ENCODE results near the gene PRMT1. TPM values are rescaled to one million over a fixed set of nuclear protein-coding genes. Genes with fewer than 3 reads are reported as not detected.
A peak's percentile ranks its signal among the peaks of the same experiment; 100 is the strongest.

PRMT1 gene
- total RNA-seq, 1 experiment from 2014 or later = 505 TPM

DNA sequence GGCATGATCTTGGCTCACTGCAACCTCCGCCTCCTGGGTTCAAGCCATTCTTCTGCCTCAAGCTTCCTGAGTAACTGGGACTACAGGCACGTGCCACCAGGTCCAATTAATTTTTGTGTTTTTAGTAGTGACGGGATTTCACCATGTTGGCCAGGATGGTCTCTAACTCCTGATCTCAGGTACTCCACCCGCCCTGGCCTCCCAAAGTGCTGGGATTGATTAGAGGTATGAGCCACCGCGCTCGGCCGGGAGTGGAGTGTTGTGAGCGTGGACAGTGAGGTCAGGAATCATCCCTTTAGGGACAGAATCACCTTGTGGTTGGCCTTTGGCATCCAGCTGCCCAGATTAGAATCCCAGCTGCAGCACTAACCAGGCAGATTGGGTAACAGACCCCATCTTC is 47.4 kb upstream of the PRMT1 start:
- Histone ChIP-seq H3K56ac (ENCODE audit: insufficient read length, low read depth, low read length) (no peak overlapping the region), H2BK12ac (ENCODE audit: insufficient read length, low read depth, low read length) (no peak overlapping the region), H3K18ac (ENCODE audit: insufficient read length, low read depth, low read length) (no peak overlapping the region), H2BK15ac (ENCODE audit: low read depth, low read length) (no peak overlapping the region), H3K79me1 (ENCODE audit: insufficient read depth, low read depth, low read length, poor library complexity, severe bottlenecking) (no peaks in the 10 kb centered on the region), H3K4me2 (ENCODE audit: insufficient read depth, insufficient read length, low read length) (no peak overlapping the region), H3K9ac (ENCODE audit: extremely low read depth, insufficient read length, low read length) (no peak overlapping the region), H2BK5ac (ENCODE audit: insufficient read length, low read length) (no peak overlapping the region), H3K27ac (ENCODE audit: insufficient read length, low read depth, low read length) (no peak overlapping the region), H4K5ac (ENCODE audit: insufficient read length, low read depth, low read length) (no peak overlapping the region), H3K23ac (ENCODE audit: insufficient read length, low read depth, low read length) (no peak overlapping the region), H2AK5ac (ENCODE audit: insufficient read length, low read length) (no peak overlapping the region), H3K4me1 (ENCODE audit: insufficient read depth, low read length) (no peaks in the 10 kb centered on the region), H2BK20ac (ENCODE audit: low read depth, low read length, poor library complexity, severe bottlenecking) (no peak overlapping the region), H3T11ph (ENCODE audit: low read length) (no peak overlapping the region), H3K79me2 (ENCODE audit: insufficient read depth, low read length) (no peaks in the 10 kb centered on the region), H3K9me3 (ENCODE audit: control insufficient read depth, low read depth, low read length) (no peaks in the 10 kb centered on the region), H4K91ac (ENCODE audit: insufficient read length, low read depth, low read length) (no peak overlapping the region), H3K23me2 (ENCODE audit: insufficient read length, low read depth, low read length, poor library complexity, severe bottlenecking) (no peaks in the 10 kb centered on the region), H3K14ac (ENCODE audit: insufficient read depth, low read length) (no peak overlapping the region), H4K20me1 (ENCODE audit: control insufficient read depth, insufficient read depth, insufficient read length) (peaks cover 2% of the 10 kb centered on the region), H4K8ac (replicated peaks; ENCODE audit: insufficient read length, low read depth, low read length) (no peak overlapping the region), H3K27me3 (ENCODE audit: insufficient read depth, low read length) (no peaks in the 10 kb centered on the region), H2AFZ (ENCODE audit: low read length) (no peak overlapping the region), H2BK120ac (ENCODE audit: low read depth, low read length, poor library complexity, severe bottlenecking) (no peak overlapping the region), H3K4ac (ENCODE audit: low read depth, low read length) (no peak overlapping the region)
- TF ChIP-seq CTCF (conservative IDR thresholded peaks at IDR 0.05) = no peak
- DNase-seq = no peak
- H3K4me3 Mint-ChIP-seq = no peak overlapping the region
- no peaks in the 10 kb centered on the region for H3K27me3 Mint-ChIP-seq (ENCODE audit: low read depth)
- H3K9me3 Mint-ChIP-seq = no peaks in the 10 kb centered on the region
- no CpG with 5 or more reads among the region's 9 CpGs for WGBS (ENCODE audit: extremely low coverage, insufficient read length, low lambda C conversion rate)
- H3K36me3 Mint-ChIP-seq (ENCODE audit: insufficient read depth in 1 of 3, low read depth in 3 of 3) = peaks cover 10 to 34% (median 32%) of the 10 kb centered on the region in 3 experiments
- peaks cover 5 to 7% of the 10 kb centered on the region in 2 experiments for H3K4me1 Mint-ChIP-seq
- peak overlapping the region in 2 of 3 experiments; percentile 59; a peak in 2 of 7 replicates for H3K27ac Mint-ChIP-seq

Measured in H9 (cell line).